Prostate gland (tissue), 2 donors: ENCODE measurements around the gene RSPH9. TPM values are rescaled to one million over a fixed set of nuclear protein-coding genes. Genes with fewer than 3 reads are reported as not detected.
"Not testable (repeated sequence)": the region's sequence is repeated elsewhere in the genome, so short reads cannot be mapped to it uniquely, and the experiment has no call there.

Source experiments
- DNase-seq: peaks from one replicate; pipeline ENCODE4 v3.0.0-alpha.2; 2019; ENCODE audit warnings: low spot score
- H3K27ac ChIP-seq, 2 donors: fragments of 200-600 bp; sonication (generic); 2 replicates each; pipeline ENCODE4 v1.5.1; 2017 to 2019
- H3K27me3 ChIP-seq: fragments of 200-600 bp; sonication (generic); replicated peaks from 2 replicates; pipeline ENCODE4 v1.5.1; 2019; ENCODE audit not compliant: insufficient read depth
- H3K36me3 ChIP-seq, 2 donors: fragments of 200-600 bp; sonication (generic); 1 replicate in 1 of 2; 2 replicates in 1 of 2; pipeline versions ENCODE4 v1.5.1 to v1.8.1; 2017 to 2019
- H3K4me1 ChIP-seq: fragments of 200-600 bp; sonication (generic); replicated peaks from 2 replicates; pipeline ENCODE4 v1.5.1; 2019
- H3K4me3 ChIP-seq, 2 donors: fragments of 200-600 bp; sonication (generic); 2 replicates each; pipeline ENCODE4 v1.5.1; 2017 to 2019
- H3K9me3 ChIP-seq: fragments of 200-600 bp; sonication (generic); 2 replicates; pipeline ENCODE4 v1.5.1; 2017
- POLR2A ChIP-seq: fragments of 450-650 bp; IDR thresholded peaks from one replicate; pipeline ENCODE4 v1.6.1; 2016; ENCODE audit warnings: antibody characterized with exemption, mild to moderate bottlenecking
- POLR2AphosphoS5 ChIP-seq: sonication (generic); formaldehyde crosslinking; IDR thresholded peaks from one replicate; pipeline ENCODE4 v1.6.1; 2017; ENCODE audit warnings: antibody characterized with exemption
- WGBS: methylation state at CpG from one replicate; pipeline ENCODE4 v1.1.5; 2018; 5-methylcytosine and 5-hydroxymethylcytosine counted together
- intact Hi-C: fragments of 100-400 bp; cut with DNase I; formaldehyde crosslinking; loops from one replicate; pipeline ENCODE4 v1.14.2; 2022
- total RNA-seq, 2 donors: library from RNA; depleted of rRNA; stranded (reverse); fragments of >200 nt; gene quantifications; one replicate each; pipeline ENCODE4 v1.1.0, GENCODE V29; 2016
- TF ChIP-seq, protein P1 (sequence below), 4 experiments: fragments of 200-600 bp in 2 of 4; fragments of 450-650 bp in 2 of 4; sonication (generic) in 2 of 4; IDR thresholded peaks; 1 replicate in 3 of 4; 2 replicates in 1 of 4; pipeline ENCODE4 v1.5.1; 2016 to 2019; ENCODE audit warnings: antibody characterized with exemption in 4 of 4, mild to moderate bottlenecking in 2 of 4, moderate library complexity in 2 of 4

RSPH9 gene
- total RNA-seq, 2 donors from 2014 or later: 0.23 to 1.9 TPM

DNA sequence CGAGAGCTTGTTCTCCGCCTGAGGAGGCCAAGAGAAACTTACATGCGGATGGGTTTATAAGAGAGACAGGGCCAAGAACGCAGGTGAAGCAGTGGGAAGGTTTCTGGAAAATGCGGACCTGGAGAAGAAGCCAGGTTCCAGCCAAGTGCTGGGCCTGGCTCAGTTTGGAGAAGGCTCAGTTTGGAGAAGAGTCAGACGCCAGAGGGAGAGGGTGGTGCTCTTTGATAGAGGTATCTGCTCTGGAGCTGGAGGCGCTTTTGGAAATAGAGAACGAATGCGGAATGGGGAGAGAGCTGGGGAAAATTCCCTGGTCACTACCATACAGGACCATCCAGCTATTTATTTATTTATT, 753 bp downstream of the RSPH9 start:
- DNase-seq: no peak
- Histone ChIP-seq H3K4me3 (peak overlapping the region; percentile 19 to 32), H3K9me3 (no peaks in the 10 kb centered on the region), H3K27me3 (no peaks in the 10 kb centered on the region), H3K4me1 (no peaks in the 10 kb centered on the region), H3K27ac (peak overlapping the region; percentile 24 to 46), H3K36me3 (no peaks in the 10 kb centered on the region)
- intact Hi-C loops: no loop called here
- 14% methylated on average over 9 of the region's 9 CpGs for WGBS
- TF ChIP-seq POLR2AphosphoS5 (no peak), POLR2A (no peak)
- TF ChIP-seq, protein P1, sequence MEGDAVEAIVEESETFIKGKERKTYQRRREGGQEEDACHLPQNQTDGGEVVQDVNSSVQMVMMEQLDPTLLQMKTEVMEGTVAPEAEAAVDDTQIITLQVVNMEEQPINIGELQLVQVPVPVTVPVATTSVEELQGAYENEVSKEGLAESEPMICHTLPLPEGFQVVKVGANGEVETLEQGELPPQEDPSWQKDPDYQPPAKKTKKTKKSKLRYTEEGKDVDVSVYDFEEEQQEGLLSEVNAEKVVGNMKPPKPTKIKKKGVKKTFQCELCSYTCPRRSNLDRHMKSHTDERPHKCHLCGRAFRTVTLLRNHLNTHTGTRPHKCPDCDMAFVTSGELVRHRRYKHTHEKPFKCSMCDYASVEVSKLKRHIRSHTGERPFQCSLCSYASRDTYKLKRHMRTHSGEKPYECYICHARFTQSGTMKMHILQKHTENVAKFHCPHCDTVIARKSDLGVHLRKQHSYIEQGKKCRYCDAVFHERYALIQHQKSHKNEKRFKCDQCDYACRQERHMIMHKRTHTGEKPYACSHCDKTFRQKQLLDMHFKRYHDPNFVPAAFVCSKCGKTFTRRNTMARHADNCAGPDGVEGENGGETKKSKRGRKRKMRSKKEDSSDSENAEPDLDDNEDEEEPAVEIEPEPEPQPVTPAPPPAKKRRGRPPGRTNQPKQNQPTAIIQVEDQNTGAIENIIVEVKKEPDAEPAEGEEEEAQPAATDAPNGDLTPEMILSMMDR (IDR thresholded peaks at IDR 0.05): no peak

GRCh38 chr6:43647613-43648012, 2.8 kb downstream of the RSPH9 start:
- Histone ChIP-seq H3K4me1 (no peaks in the 10 kb centered on the region), H3K4me3 (no peak overlapping the region), H3K27ac (no peak overlapping the region), H3K27me3 (no peaks in the 10 kb centered on the region), H3K9me3 (no peaks in the 10 kb centered on the region), H3K36me3 (no peaks in the 10 kb centered on the region)
- TF ChIP-seq, protein P1 (IDR thresholded peaks at IDR 0.05): no peak
- TF ChIP-seq POLR2A (no peak), POLR2AphosphoS5 (no peak)
- no peak for DNase-seq
- WGBS: 90% methylated on average over 3 of the region's 3 CpGs
- intact Hi-C loops: no loop called here

GRCh38 chr6:43648248-43648647, 3.4 kb downstream of the RSPH9 start:
- Histone ChIP-seq H3K9me3 (no peaks in the 10 kb centered on the region), H3K27me3 (no peaks in the 10 kb centered on the region), H3K27ac (no peak overlapping the region), H3K36me3 (no peaks in the 10 kb centered on the region), H3K4me3 (no peak overlapping the region), H3K4me1 (no peaks in the 10 kb centered on the region)
- intact Hi-C loops: no loop called here
- TF ChIP-seq, protein P1 (IDR thresholded peaks at IDR 0.05): no peak
- TF ChIP-seq POLR2AphosphoS5 (no peak), POLR2A (no peak)
- no peak for DNase-seq
- 89% methylated on average over 2 of the region's 2 CpGs for WGBS

GRCh38 chr6:43652822-43653221, 8.0 kb downstream of the RSPH9 start:
- intact Hi-C loops, H3K4me3 ChIP-seq: not testable (repeated sequence)

GRCh38 chr6:43657221-43657802, 12.5 kb downstream of the RSPH9 start:
- Histone ChIP-seq H3K9me3 (no peaks in the 10 kb centered on the region), H3K4me1 (no peaks in the 10 kb centered on the region), H3K4me3 (no peak overlapping the region), H3K27me3 (no peaks in the 10 kb centered on the region), H3K36me3 (no peaks in the 10 kb centered on the region), H3K27ac (no peak overlapping the region)
- TF ChIP-seq, protein P1 (IDR thresholded peaks at IDR 0.05): no peak
- TF ChIP-seq POLR2AphosphoS5 (no peak), POLR2A (no peak)
- DNase-seq: no peak
- intact Hi-C loops: no loop called here
- WGBS: 84% methylated on average over 3 of the region's 3 CpGs

More at GRCh38 chr6:43652822-43653221, 8.0 kb downstream of the RSPH9 start:
- WGBS: 89% methylated on average over 2 of the region's 2 CpGs
- not testable (repeated sequence) for H3K36me3 ChIP-seq, H3K27ac ChIP-seq, H3K9me3 ChIP-seq, DNase-seq, H3K4me1 ChIP-seq, H3K27me3 ChIP-seq
